Stimulated activated CD8-positive, alpha-beta memory T cell treated with anti-CD3 and anti-CD28 coated beads, Interleukin-2, amount 100 ng/mL, for 1 hour (primary cell): ENCODE measurements around the gene TBC1D4.

Experiments
- DNase-seq, 2 donors: peaks; one replicate each; pipeline ENCODE4 v3.0.0-alpha.2; 2020; ENCODE audit warnings: low read depth in 2 of 2

TBC1D4 gene

GRCh38 chr13:75482070-75482819 lies at the start of gene TBC1D4:
TBC1D4 (minus strand) TSS chr13:75482169; CDS start chr13:75481767, 402 bp downstream.
- no peak for DNase-seq

GRCh38 chr13:75530549-75530961 lies 48.6 kb upstream of the TBC1D4 start:
- no peak for DNase-seq

GRCh38 chr13:75521956-75522355 lies 40.0 kb upstream of the TBC1D4 start:
- DNase-seq = no peak

- no peak for DNase-seq
These were observed 36.6 kb upstream of the TBC1D4 start for GRCh38 chr13:75518439-75519088.

- no peak for DNase-seq
These were observed 32.4 kb upstream of the TBC1D4 start for GRCh38 chr13:75514080-75514995.

GRCh38 chr13:75513271-75513670 lies 31.3 kb upstream of the TBC1D4 start:
- DNase-seq = no peak

- no peak for DNase-seq
These were observed 30.3 kb upstream of the TBC1D4 start for GRCh38 chr13:75512253-75512652.

- no peak for DNase-seq
These were observed 29.2 kb upstream of the TBC1D4 start for GRCh38 chr13:75511051-75511625.

GRCh38 chr13:75508002-75508548 lies 26.1 kb upstream of the TBC1D4 start:
- no peak for DNase-seq

GRCh38 chr13:75507027-75508001 lies 25.3 kb upstream of the TBC1D4 start:
- DNase-seq = no peak

GRCh38 chr13:75506018-75506417 lies 24.0 kb upstream of the TBC1D4 start:
- no peak for DNase-seq

- no peak for DNase-seq
These were observed 23.4 kb upstream of the TBC1D4 start for GRCh38 chr13:75505327-75505726.

GRCh38 chr13:75495938-75496337 lies 14.0 kb upstream of the TBC1D4 start:
- no peak for DNase-seq

- no peak for DNase-seq
These were observed 12.5 kb upstream of the TBC1D4 start for GRCh38 chr13:75494491-75494890.

GRCh38 chr13:75493156-75493555 lies 11.2 kb upstream of the TBC1D4 start:
- DNase-seq = no peak

GRCh38 chr13:75492389-75492788 lies 10.4 kb upstream of the TBC1D4 start:
- DNase-seq = no peak

- DNase-seq = no peak
These were observed 9.4 kb upstream of the TBC1D4 start for GRCh38 chr13:75491376-75491775.

- no peak for DNase-seq
These were observed 7.7 kb upstream of the TBC1D4 start for GRCh38 chr13:75489502-75490263.

- DNase-seq = no peak
These were observed 4.4 kb upstream of the TBC1D4 start for GRCh38 chr13:75486146-75487062.
